HUES64 (cell line): ENCODE data around the gene MAP3K8.

Source experiments
- H3K27ac ChIP-seq: 2 replicates; pipeline ENCODE4 v1.7.0; 2013; ENCODE audit warnings: low read depth, low read length, inconsistent platforms
- H3K27me3 ChIP-seq: 2 replicates; pipeline ENCODE4 v1.6.1; 2013; ENCODE audit warnings: mild to moderate bottlenecking, low read length; ENCODE audit not compliant: insufficient read depth
- H3K36me3 ChIP-seq: 2 replicates; pipeline ENCODE4 v1.6.1; 2013; ENCODE audit warnings: mild to moderate bottlenecking, low read length; ENCODE audit not compliant: insufficient read depth
- H3K4me1 ChIP-seq: 2 replicates; pipeline ENCODE4 v1.6.1; 2013; ENCODE audit warnings: mild to moderate bottlenecking, low read length, moderate library complexity; ENCODE audit not compliant: insufficient read depth
- H3K4me3 ChIP-seq: 2 replicates; pipeline ENCODE4 v1.5.1; 2013; ENCODE audit warnings: mild to moderate bottlenecking, low read length, moderate library complexity
- H3K9ac ChIP-seq: 2 replicates; pipeline ENCODE4 v1.6.1; 2013; ENCODE audit warnings: mild to moderate bottlenecking, low read depth, low read length
- H3K9me3 ChIP-seq: 2 replicates; pipeline ENCODE4 v1.6.1; 2013; ENCODE audit warnings: low read depth, low read length; ENCODE audit not compliant: insufficient read depth
- WGBS: fragments of 150-250, 120-280 bp; methylation state at CpG from one replicate; pipeline ENCODE4 v1.1.7; 2013; ENCODE audit warnings: missing lambda C conversion rate; 5-methylcytosine and 5-hydroxymethylcytosine counted together

Gene MAP3K8

GRCh38 chr10:30448092-30448491 is 14.1 kb downstream of the MAP3K8 start:
- no peak overlapping the region for H3K27ac ChIP-seq
- no peak overlapping the region for H3K9ac ChIP-seq
- no peaks in the 10 kb centered on the region for H3K4me1 ChIP-seq
- no peak overlapping the region for H3K4me3 ChIP-seq
- peaks cover 32% of the 10 kb centered on the region for H3K36me3 ChIP-seq
- 100% methylated on average over 1 of the region's 1 CpG for WGBS
- no peaks in the 10 kb centered on the region for H3K27me3 ChIP-seq
- no peaks in the 10 kb centered on the region for H3K9me3 ChIP-seq

GRCh38 chr10:30453764-30454527 is 20.0 kb downstream of the MAP3K8 start:
- H3K27ac ChIP-seq: no peak overlapping the region
- peaks cover 26% of the 10 kb centered on the region for H3K36me3 ChIP-seq
- H3K9me3 ChIP-seq: no peaks in the 10 kb centered on the region
- H3K9ac ChIP-seq: no peak overlapping the region
- 96% methylated on average over 6 of the region's 6 CpGs for WGBS
- no peaks in the 10 kb centered on the region for H3K27me3 ChIP-seq
- no peak overlapping the region for H3K4me3 ChIP-seq
- H3K4me1 ChIP-seq: peaks cover 7% of the 10 kb centered on the region

GRCh38 chr10:30454744-30455510 is 20.9 kb downstream of the MAP3K8 start:
- H3K27me3 ChIP-seq: no peaks in the 10 kb centered on the region
- peaks cover 9% of the 10 kb centered on the region for H3K4me1 ChIP-seq
- no peak overlapping the region for H3K9ac ChIP-seq
- 95% methylated on average over 2 of the region's 3 CpGs for WGBS
- H3K27ac ChIP-seq: no peak overlapping the region
- H3K4me3 ChIP-seq: no peak overlapping the region
- H3K9me3 ChIP-seq: no peaks in the 10 kb centered on the region
- H3K36me3 ChIP-seq: peaks cover 34% of the 10 kb centered on the region

- H3K9ac ChIP-seq: no peak overlapping the region
- 90% methylated on average over 4 of the region's 4 CpGs for WGBS
- H3K36me3 ChIP-seq: peaks cover 37% of the 10 kb centered on the region
- H3K4me3 ChIP-seq: no peak overlapping the region
- peaks cover 9% of the 10 kb centered on the region for H3K4me1 ChIP-seq
- no peak overlapping the region for H3K27ac ChIP-seq
- no peaks in the 10 kb centered on the region for H3K27me3 ChIP-seq
- H3K9me3 ChIP-seq: no peaks in the 10 kb centered on the region
Measured at GRCh38 chr10:30455816-30456215, 21.8 kb downstream of the MAP3K8 start.

GRCh38 chr10:30456266-30456665 is 22.3 kb downstream of the MAP3K8 start:
- 89% methylated on average over 4 of the region's 4 CpGs for WGBS
- peaks cover 9% of the 10 kb centered on the region for H3K4me1 ChIP-seq
- no peak overlapping the region for H3K9ac ChIP-seq
- H3K36me3 ChIP-seq: peaks cover 37% of the 10 kb centered on the region
- no peaks in the 10 kb centered on the region for H3K27me3 ChIP-seq
- no peaks in the 10 kb centered on the region for H3K9me3 ChIP-seq
- no peak overlapping the region for H3K4me3 ChIP-seq
- H3K27ac ChIP-seq: no peak overlapping the region

GRCh38 chr10:30459283-30459682 is 25.3 kb downstream of the MAP3K8 start:
- 96% methylated on average over 6 of the region's 6 CpGs for WGBS
- Histone ChIP-seq H3K9me3 (no peaks in the 10 kb centered on the region), H3K4me1 (peaks cover 9% of the 10 kb centered on the region), H3K4me3 (no peak overlapping the region), H3K9ac (no peak overlapping the region), H3K27ac (no peak overlapping the region), H3K27me3 (no peaks in the 10 kb centered on the region), H3K36me3 (peaks cover 37% of the 10 kb centered on the region)

GRCh38 chr10:30460121-30460520 is 26.1 kb downstream of the MAP3K8 start:
- Histone ChIP-seq H3K36me3 (peaks cover 37% of the 10 kb centered on the region), H3K4me1 (peaks cover 9% of the 10 kb centered on the region), H3K4me3 (no peak overlapping the region), H3K9me3 (no peaks in the 10 kb centered on the region), H3K27ac (no peak overlapping the region), H3K9ac (no peak overlapping the region), H3K27me3 (no peaks in the 10 kb centered on the region)
- 94% methylated on average over 3 of the region's 3 CpGs for WGBS

- 97% methylated on average over 4 of the region's 4 CpGs for WGBS
- Histone ChIP-seq H3K9ac (no peak overlapping the region), H3K36me3 (peaks cover 37% of the 10 kb centered on the region), H3K27me3 (no peaks in the 10 kb centered on the region), H3K4me3 (no peak overlapping the region), H3K27ac (no peak overlapping the region), H3K9me3 (no peaks in the 10 kb centered on the region), H3K4me1 (peaks cover 5% of the 10 kb centered on the region)
Measured at GRCh38 chr10:30462513-30462912, 28.5 kb downstream of the MAP3K8 start.

GRCh38 chr10:30463944-30464451 is 30.0 kb downstream of the MAP3K8 start:
- H3K4me1 ChIP-seq: 0 out of 2 replicates have a peak, but pooled peaks cover 2% of the 10 kb centered on the region
- no peaks in the 10 kb centered on the region for H3K27me3 ChIP-seq
- no peak overlapping the region for H3K4me3 ChIP-seq
- H3K9me3 ChIP-seq: no peaks in the 10 kb centered on the region
- WGBS: 88% methylated on average over 2 of the region's 2 CpGs
- no peak overlapping the region for H3K9ac ChIP-seq
- H3K36me3 ChIP-seq: peaks cover 31% of the 10 kb centered on the region
- H3K27ac ChIP-seq: no peak overlapping the region

GRCh38 chr10:30464675-30465074 is 30.7 kb downstream of the MAP3K8 start:
- H3K4me3 ChIP-seq: no peak overlapping the region
- no peaks in the 10 kb centered on the region for H3K9me3 ChIP-seq
- no peak overlapping the region for H3K27ac ChIP-seq
- 93% methylated on average over 3 of the region's 3 CpGs for WGBS
- H3K36me3 ChIP-seq: peaks cover 25% of the 10 kb centered on the region
- H3K27me3 ChIP-seq: no peaks in the 10 kb centered on the region
- H3K9ac ChIP-seq: no peak overlapping the region
- H3K4me1 ChIP-seq: no peaks in the 10 kb centered on the region

GRCh38 chr10:30466445-30466844 is 32.5 kb downstream of the MAP3K8 start:
- Histone ChIP-seq H3K36me3 (peaks cover 9% of the 10 kb centered on the region), H3K27ac (no peak overlapping the region), H3K4me1 (no peaks in the 10 kb centered on the region), H3K27me3 (no peaks in the 10 kb centered on the region), H3K9me3 (no peaks in the 10 kb centered on the region), H3K4me3 (no peak overlapping the region), H3K9ac (no peak overlapping the region)
- WGBS: 90% methylated on average over 7 of the region's 7 CpGs
